Keratinocyte (primary cell): ENCODE results near the gene LYRM7. TPM values are rescaled to one million over a fixed set of nuclear protein-coding genes. Genes with fewer than 3 reads are reported as not detected.
"Not testable (repeated sequence)": the region's sequence is repeated elsewhere in the genome, so short reads cannot be mapped to it uniquely, and the experiment has no call there.

Source experiments
- DNase-seq: peaks from one replicate; pipeline ENCODE4 v3.0.0-alpha.2; 2011; ENCODE audit warnings: low read depth, missing footprints, low spot score
- FAIRE-seq: peaks from 2 replicates; lab custom pipeline; 2011; peaks lifted over from hg19 to GRCh38; lab: Jason Lieb, UNC
- H2AFZ ChIP-seq: 2 replicates; pipeline ENCODE4 v1.6.0; 2012; ENCODE audit warnings: low read length, control low read depth, inconsistent platforms; ENCODE audit not compliant: control insufficient read depth
- H3K27ac ChIP-seq: 2 replicates; pipeline ENCODE4 v1.5.1; 2011; ENCODE audit warnings: low read length; ENCODE audit not compliant: control insufficient read depth, insufficient read depth
- H3K27me3 ChIP-seq: 3 replicates; pipeline ENCODE4 v1.6.0; 2011; ENCODE audit warnings: low read length; ENCODE audit not compliant: control insufficient read depth, insufficient read depth; ENCODE audit errors: extremely low read depth
- H3K36me3 ChIP-seq, 2 experiments: 2 replicates in 1 of 2; 3 replicates in 1 of 2; pipeline ENCODE4 v1.5.1; 2011; ENCODE audit warnings: low read length in 2 of 2, mild to moderate bottlenecking in 1 of 2; ENCODE audit not compliant: control insufficient read depth in 2 of 2, insufficient read depth in 2 of 2; ENCODE audit errors: extremely low read depth in 1 of 2
- H3K4me1 ChIP-seq: 3 replicates; pipeline ENCODE4 v1.5.1; 2011; ENCODE audit warnings: low read length; ENCODE audit not compliant: control insufficient read depth, insufficient read depth; ENCODE audit errors: extremely low read depth
- H3K4me2 ChIP-seq: 3 replicates; pipeline ENCODE4 v1.6.0; 2011; ENCODE audit warnings: low read depth, low read length; ENCODE audit not compliant: control insufficient read depth, insufficient read depth; ENCODE audit errors: extremely low read depth
- H3K4me3 ChIP-seq, 3 experiments: fragments of 200-600 bp in 1 of 3; sonication (generic) in 1 of 3; 2 replicates in 2 of 3; 3 replicates in 1 of 3; pipeline ENCODE4 v1.5.1; 2011 to 2016; ENCODE audit warnings: low read length in 3 of 3, mild to moderate bottlenecking in 3 of 3, control low read depth in 2 of 3, inconsistent platforms in 1 of 3, low read depth in 1 of 3, mixed read lengths in 1 of 3, mixed run types in 1 of 3, moderate library complexity in 1 of 3; ENCODE audit not compliant: control insufficient read depth in 2 of 3, insufficient read depth in 2 of 3; ENCODE audit errors: extremely low read depth in 1 of 3
- H3K79me2 ChIP-seq: 2 replicates; pipeline ENCODE4 v1.6.0; 2012; ENCODE audit warnings: low read length; ENCODE audit not compliant: control insufficient read depth, insufficient read depth
- H3K9ac ChIP-seq: 3 replicates; pipeline ENCODE4 v1.6.0; 2011; ENCODE audit warnings: low read length; ENCODE audit not compliant: control insufficient read depth, insufficient read depth; ENCODE audit errors: extremely low read depth
- H3K9me1 ChIP-seq: 3 replicates; pipeline ENCODE4 v1.6.0; 2011; ENCODE audit warnings: low read length; ENCODE audit not compliant: control insufficient read depth, insufficient read depth; ENCODE audit errors: extremely low read depth
- H3K9me3 ChIP-seq: 2 replicates; pipeline ENCODE4 v1.5.1; 2012; ENCODE audit warnings: low read depth, low read length; ENCODE audit not compliant: control insufficient read depth
- H4K20me1 ChIP-seq: 3 replicates; pipeline ENCODE4 v1.6.0; 2011; ENCODE audit warnings: low read length; ENCODE audit not compliant: control insufficient read depth, insufficient read depth; ENCODE audit errors: extremely low read depth
- EZH2 ChIP-seq: IDR thresholded peaks from one replicate; pipeline ENCODE4 v1.6.1; 2012; ENCODE audit warnings: inconsistent platforms, mild to moderate bottlenecking, low read length, moderate library complexity
- dilution Hi-C: fragments of 300-500 bp; cut with MboI; formaldehyde crosslinking; loops from one replicate; pipeline ENCODE4 v1.7.0; 2020; ENCODE audit warnings: low sequenced_read_pairs; ENCODE audit not compliant: extremely low pct_ligation_motif_present
- polyA plus RNA-seq, 5 experiments: library from polyadenylated mRNA; depleted of rRNA in 3 of 5; stranded (reverse) in 3 of 5; stranded (forward) in 1 of 5; unstranded in 1 of 5; fragments of >200 nt; gene quantifications; 1 replicate in 1 of 5; 2 replicates in 3 of 5; 3 replicates in 1 of 5; pipeline versions ENCODE4 v1.2.1 to v1.2.3, GENCODE V29; 2011 to 2012; ENCODE audit warnings: missing spikeins in 2 of 5, low read depth in 1 of 5, low replicate concordance in 1 of 5
- TF ChIP-seq, protein P1 (sequence below), 3 experiments: IDR thresholded peaks in 1 of 3; conservative IDR thresholded peaks in 1 of 3; optimal IDR thresholded peaks in 1 of 3; 2 replicates in 2 of 3; 3 replicates in 1 of 3; pipeline versions ENCODE3 to v1.5.1; 2011; ENCODE audit warnings: low read length in 3 of 3, mild to moderate bottlenecking in 3 of 3, moderate library complexity in 2 of 3, control low read depth in 1 of 3, inconsistent platforms in 1 of 3; ENCODE audit not compliant: insufficient read depth in 2 of 3; ENCODE audit errors: extremely low read depth in 1 of 3

Gene LYRM7
- polyA plus RNA-seq, 1 donor (not counting 4 experiments of a cell fraction or from before 2014, with no cell fraction given) = 5.5 TPM

DNA sequence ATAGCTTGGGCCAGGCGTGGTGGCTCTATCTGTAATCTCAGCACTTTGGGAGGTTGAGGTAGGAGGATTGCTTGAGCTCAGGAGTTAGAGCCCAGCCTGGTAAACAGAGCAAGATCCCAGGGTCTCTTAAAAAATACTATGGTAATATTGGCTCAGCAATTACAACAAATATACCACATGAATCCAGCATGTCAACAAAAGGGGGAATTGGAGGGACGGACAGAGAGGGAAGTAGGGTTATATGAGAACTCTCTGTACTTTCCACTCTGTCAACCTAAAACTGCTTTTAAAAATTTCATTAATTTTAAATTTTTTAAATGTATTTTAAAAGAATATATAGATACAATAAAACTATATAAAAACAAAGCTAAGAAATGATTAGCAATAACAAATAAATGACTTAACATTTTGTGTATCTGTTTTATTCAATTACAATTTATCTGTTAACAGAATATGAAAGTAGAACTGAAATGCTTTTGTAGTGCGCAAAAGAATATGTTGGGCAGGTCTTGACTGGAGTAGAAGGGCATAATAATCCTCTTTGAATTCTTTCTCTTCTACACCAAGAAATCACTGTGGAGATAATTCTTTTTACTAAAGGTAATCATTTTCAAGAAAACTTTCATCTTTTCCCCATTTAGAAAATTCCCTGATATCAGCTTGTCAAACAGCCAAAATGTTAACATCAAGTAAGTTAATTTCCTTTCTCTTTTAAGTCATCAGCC lies 80.2 kb downstream of the LYRM7 start:
- no peaks in the 10 kb centered on the region for H3K27me3 ChIP-seq
- H3K9me1 ChIP-seq = no peaks in the 10 kb centered on the region
- H3K27ac ChIP-seq = no peak overlapping the region
- no peaks in the 10 kb centered on the region for H3K36me3 ChIP-seq
- H3K4me3 ChIP-seq = no peak overlapping the region
- H4K20me1 ChIP-seq = no peaks in the 10 kb centered on the region
- H3K9ac ChIP-seq = no peak overlapping the region
- H3K79me2 ChIP-seq = no peaks in the 10 kb centered on the region
- no peaks in the 10 kb centered on the region for H3K4me1 ChIP-seq
- FAIRE-seq (no peak), DNase-seq (no peak)
- H2AFZ ChIP-seq = no peak overlapping the region
- TF ChIP-seq, protein P1, sequence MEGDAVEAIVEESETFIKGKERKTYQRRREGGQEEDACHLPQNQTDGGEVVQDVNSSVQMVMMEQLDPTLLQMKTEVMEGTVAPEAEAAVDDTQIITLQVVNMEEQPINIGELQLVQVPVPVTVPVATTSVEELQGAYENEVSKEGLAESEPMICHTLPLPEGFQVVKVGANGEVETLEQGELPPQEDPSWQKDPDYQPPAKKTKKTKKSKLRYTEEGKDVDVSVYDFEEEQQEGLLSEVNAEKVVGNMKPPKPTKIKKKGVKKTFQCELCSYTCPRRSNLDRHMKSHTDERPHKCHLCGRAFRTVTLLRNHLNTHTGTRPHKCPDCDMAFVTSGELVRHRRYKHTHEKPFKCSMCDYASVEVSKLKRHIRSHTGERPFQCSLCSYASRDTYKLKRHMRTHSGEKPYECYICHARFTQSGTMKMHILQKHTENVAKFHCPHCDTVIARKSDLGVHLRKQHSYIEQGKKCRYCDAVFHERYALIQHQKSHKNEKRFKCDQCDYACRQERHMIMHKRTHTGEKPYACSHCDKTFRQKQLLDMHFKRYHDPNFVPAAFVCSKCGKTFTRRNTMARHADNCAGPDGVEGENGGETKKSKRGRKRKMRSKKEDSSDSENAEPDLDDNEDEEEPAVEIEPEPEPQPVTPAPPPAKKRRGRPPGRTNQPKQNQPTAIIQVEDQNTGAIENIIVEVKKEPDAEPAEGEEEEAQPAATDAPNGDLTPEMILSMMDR (optimal IDR thresholded peaks at IDR 0.05 in 1 of 3, IDR thresholded peaks at IDR 0.05 in 1 of 3, conservative IDR thresholded peaks at IDR 0.05 in 1 of 3; ENCODE audit: extremely low read depth in 1 of 3, insufficient read depth in 2 of 3, low read length in 3 of 3) = no peak
- TF ChIP-seq EZH2 = no peak
- dilution Hi-C loops = no loop called here
- H3K4me2 ChIP-seq = no peak overlapping the region
- H3K9me3 ChIP-seq = no peaks in the 10 kb centered on the region

DNA sequence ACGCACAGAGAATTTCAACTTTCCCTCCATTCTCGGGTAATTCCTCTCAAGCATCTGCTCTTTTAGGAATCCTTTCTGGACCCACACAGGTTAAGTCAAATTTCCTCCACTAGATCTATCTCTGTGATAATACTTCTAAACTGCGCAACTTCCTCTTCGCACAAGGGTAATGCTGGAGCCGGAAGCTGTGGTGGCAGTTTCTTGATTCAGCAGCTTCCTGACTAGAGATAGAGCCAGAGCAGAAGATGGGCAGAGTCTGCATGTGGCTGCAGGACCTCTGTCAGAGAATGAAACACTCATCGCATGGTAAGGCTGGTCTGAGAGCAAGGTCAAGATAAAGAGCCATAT lies 82.1 kb downstream of the LYRM7 start:
- FAIRE-seq = no peak
- dilution Hi-C loops = no loop called here
- Histone ChIP-seq H3K27ac (no peak overlapping the region), H3K4me1 (no peaks in the 10 kb centered on the region), H3K27me3 (no peaks in the 10 kb centered on the region), H3K79me2 (no peaks in the 10 kb centered on the region), H2AFZ (no peak overlapping the region), H3K36me3 (no peaks in the 10 kb centered on the region), H3K4me3 (no peak overlapping the region), H3K4me2 (no peak overlapping the region), H3K9me3 (no peaks in the 10 kb centered on the region), H3K9me1 (no peaks in the 10 kb centered on the region), H3K9ac (no peak overlapping the region), H4K20me1 (no peaks in the 10 kb centered on the region)
- TF ChIP-seq EZH2 = no peak
- TF ChIP-seq, protein P1 (optimal IDR thresholded peaks at IDR 0.05 in 1 of 3, IDR thresholded peaks at IDR 0.05 in 1 of 3, conservative IDR thresholded peaks at IDR 0.05 in 1 of 3; ENCODE audit: extremely low read depth in 1 of 3, insufficient read depth in 2 of 3, low read length in 3 of 3) = no peak
- no peak for DNase-seq

DNA sequence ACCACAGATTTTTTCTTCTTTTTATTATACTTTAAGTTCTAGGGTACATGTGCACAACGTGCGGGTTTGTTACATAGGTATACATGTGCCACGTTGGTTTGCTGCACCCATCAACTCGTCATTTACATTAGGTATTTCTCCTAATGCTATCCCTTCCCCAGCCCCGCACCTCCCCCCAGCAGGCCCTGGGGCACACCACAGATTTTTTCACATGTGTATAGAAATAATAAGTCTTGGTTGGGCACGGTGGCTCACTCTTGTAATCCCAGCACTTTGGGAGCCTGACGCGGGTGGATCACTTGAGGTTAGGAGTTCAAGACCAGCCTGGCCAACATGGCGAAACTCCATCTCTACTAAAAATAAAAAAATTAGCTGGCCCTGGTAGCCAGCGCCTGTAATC lies 83.3 kb downstream of the LYRM7 start:
- H3K4me3 ChIP-seq, H4K20me1 ChIP-seq, H3K79me2 ChIP-seq, DNase-seq, FAIRE-seq, H3K36me3 ChIP-seq, dilution Hi-C loops, H3K9me3 ChIP-seq, H3K4me1 ChIP-seq, H3K9ac ChIP-seq, H3K27me3 ChIP-seq, H3K27ac ChIP-seq, H3K9me1 ChIP-seq, H3K4me2 ChIP-seq, H2AFZ ChIP-seq: not testable (repeated sequence)
